Measurements from ENCODE around the gene ZNF234.
"Not testable (repeated sequence)": the region's sequence is repeated elsewhere in the genome, so short reads cannot be mapped to it uniquely, and the experiment has no call there.

The ZNF234 gene

GRCh38 chr19:44190020-44190419 lies 48.7 kb downstream of the ZNF234 start:
- no peak overlapping the region for H3K4me3 ChIP-seq (ENCODE audit: low read depth in 1 of 2, low read length in 2 of 2)
- H3K9ac ChIP-seq (ENCODE audit: low read length) = no peak overlapping the region
- H3K4me1 ChIP-seq (ENCODE audit: insufficient read depth, low read length) = no peaks in the 10 kb centered on the region
- H3K27me3 ChIP-seq (ENCODE audit: control insufficient read depth in 1 of 2, insufficient read depth in 2 of 2, low read length in 2 of 2) = no peaks in the 10 kb centered on the region
- no peak overlapping the region for H3K27ac ChIP-seq (ENCODE audit: low read depth, low read length)
- peaks cover 31% of the 10 kb centered on the region for H3K9me3 ChIP-seq (ENCODE audit: low read length)
- no peaks in the 10 kb centered on the region for H3K36me3 ChIP-seq (ENCODE audit: insufficient read depth, low read length)

GRCh38 chr19:44192127-44192526 lies 50.8 kb downstream of the ZNF234 start:
- H3K9me3 ChIP-seq (ENCODE audit: low read length) = peaks cover 18% of the 10 kb centered on the region
- H3K27me3 ChIP-seq (ENCODE audit: control insufficient read depth in 1 of 2, insufficient read depth in 2 of 2, low read length in 2 of 2) = no peaks in the 10 kb centered on the region
- no peak overlapping the region for H3K9ac ChIP-seq (ENCODE audit: low read length)
- no peaks in the 10 kb centered on the region for H3K4me1 ChIP-seq (ENCODE audit: insufficient read depth, low read length)
- peak overlapping the region in 1 of 2 donors; percentile 9 for H3K4me3 ChIP-seq (ENCODE audit: low read depth in 1 of 2, low read length in 2 of 2)
- no peak overlapping the region for H3K27ac ChIP-seq (ENCODE audit: low read depth, low read length)
- no peaks in the 10 kb centered on the region for H3K36me3 ChIP-seq (ENCODE audit: insufficient read depth, low read length)

- Histone ChIP-seq H3K4me1 (ENCODE audit: insufficient read depth, low read length) (no peaks in the 10 kb centered on the region), H3K27ac (ENCODE audit: low read depth, low read length) (no peak overlapping the region), H3K9me3 (ENCODE audit: low read length) (peaks cover 14% of the 10 kb centered on the region)
Measured at GRCh38 chr19:44196772-44197171, 55.4 kb downstream of the ZNF234 start.

GRCh38 chr19:44202470-44202869 lies 61.1 kb downstream of the ZNF234 start:
- H3K9ac ChIP-seq (ENCODE audit: low read length) = no peak overlapping the region
- no peak overlapping the region for H3K27ac ChIP-seq (ENCODE audit: low read depth, low read length)
- no peaks in the 10 kb centered on the region for H3K36me3 ChIP-seq (ENCODE audit: insufficient read depth, low read length)
- no peaks in the 10 kb centered on the region for H3K27me3 ChIP-seq (ENCODE audit: control insufficient read depth in 1 of 2, insufficient read depth in 2 of 2, low read length in 2 of 2)
- H3K4me1 ChIP-seq (ENCODE audit: insufficient read depth, low read length) = no peaks in the 10 kb centered on the region
- H3K9me3 ChIP-seq (ENCODE audit: low read length) = no peaks in the 10 kb centered on the region
- no peak overlapping the region for H3K4me3 ChIP-seq (ENCODE audit: low read depth in 1 of 2, low read length in 2 of 2)

More at GRCh38 chr19:44196772-44197171, 55.4 kb downstream of the ZNF234 start:
- H3K36me3 ChIP-seq (ENCODE audit: insufficient read depth, low read length) = no peaks in the 10 kb centered on the region
- no peak overlapping the region for H3K4me3 ChIP-seq (ENCODE audit: low read depth in 1 of 2, low read length in 2 of 2)
- H3K27me3 ChIP-seq (ENCODE audit: control insufficient read depth in 1 of 2, insufficient read depth in 2 of 2, low read length in 2 of 2) = no peaks in the 10 kb centered on the region
- H3K9ac ChIP-seq (ENCODE audit: low read length) = no peak overlapping the region

- no peak overlapping the region for H3K4me3 ChIP-seq (ENCODE audit: low read depth in 1 of 2, low read length in 2 of 2)
- H3K4me1 ChIP-seq (ENCODE audit: insufficient read depth, low read length) = no peaks in the 10 kb centered on the region
- H3K27ac ChIP-seq (ENCODE audit: low read depth, low read length) = no peak overlapping the region
- no peaks in the 10 kb centered on the region for H3K36me3 ChIP-seq (ENCODE audit: insufficient read depth, low read length)
- no peaks in the 10 kb centered on the region for H3K9me3 ChIP-seq (ENCODE audit: low read length)
- H3K27me3 ChIP-seq (ENCODE audit: control insufficient read depth in 1 of 2, insufficient read depth in 2 of 2, low read length in 2 of 2) = no peaks in the 10 kb centered on the region
- H3K9ac ChIP-seq (ENCODE audit: low read length) = no peak overlapping the region
Measured at GRCh38 chr19:44202974-44203373, 61.6 kb downstream of the ZNF234 start.

- H3K9ac ChIP-seq (ENCODE audit: low read length); H3K27me3 ChIP-seq (ENCODE audit: control insufficient read depth in 1 of 2, insufficient read depth in 2 of 2, low read length in 2 of 2); H3K36me3 ChIP-seq (ENCODE audit: insufficient read depth, low read length); H3K4me1 ChIP-seq (ENCODE audit: insufficient read depth, low read length); H3K27ac ChIP-seq (ENCODE audit: low read depth, low read length); H3K9me3 ChIP-seq (ENCODE audit: low read length); H3K4me3 ChIP-seq (ENCODE audit: low read depth in 1 of 2, low read length in 2 of 2): not testable (repeated sequence)
Measured at GRCh38 chr19:44203877-44204276, 62.5 kb downstream of the ZNF234 start.

- H3K27ac ChIP-seq (ENCODE audit: low read depth, low read length) = no peak overlapping the region
- H3K36me3 ChIP-seq (ENCODE audit: insufficient read depth, low read length) = no peaks in the 10 kb centered on the region
- H3K9ac ChIP-seq (ENCODE audit: low read length) = no peak overlapping the region
- no peaks in the 10 kb centered on the region for H3K4me1 ChIP-seq (ENCODE audit: insufficient read depth, low read length)
- H3K9me3 ChIP-seq (ENCODE audit: low read length) = no peaks in the 10 kb centered on the region
- H3K27me3 ChIP-seq (ENCODE audit: control insufficient read depth in 1 of 2, insufficient read depth in 2 of 2, low read length in 2 of 2) = no peaks in the 10 kb centered on the region
- no peak overlapping the region for H3K4me3 ChIP-seq (ENCODE audit: low read depth in 1 of 2, low read length in 2 of 2)
Measured at GRCh38 chr19:44204772-44205171, 63.4 kb downstream of the ZNF234 start.

GRCh38 chr19:44207126-44207803 lies 65.9 kb downstream of the ZNF234 start:
- peak overlapping the region; percentile 68 to 73 for H3K4me3 ChIP-seq (ENCODE audit: low read depth in 1 of 2, low read length in 2 of 2)
- peak overlapping the region; percentile 39 for H3K9ac ChIP-seq (ENCODE audit: low read length)
- H3K27me3 ChIP-seq (ENCODE audit: control insufficient read depth in 1 of 2, insufficient read depth in 2 of 2, low read length in 2 of 2) = no peaks in the 10 kb centered on the region
- H3K4me1 ChIP-seq (ENCODE audit: insufficient read depth, low read length) = no peaks in the 10 kb centered on the region
- peak overlapping the region; percentile 85 for H3K27ac ChIP-seq (ENCODE audit: low read depth, low read length)
- no peaks in the 10 kb centered on the region for H3K9me3 ChIP-seq (ENCODE audit: low read length)
- no peaks in the 10 kb centered on the region for H3K36me3 ChIP-seq (ENCODE audit: insufficient read depth, low read length)
